ENCODE results near the gene TANC1.

DNA sequence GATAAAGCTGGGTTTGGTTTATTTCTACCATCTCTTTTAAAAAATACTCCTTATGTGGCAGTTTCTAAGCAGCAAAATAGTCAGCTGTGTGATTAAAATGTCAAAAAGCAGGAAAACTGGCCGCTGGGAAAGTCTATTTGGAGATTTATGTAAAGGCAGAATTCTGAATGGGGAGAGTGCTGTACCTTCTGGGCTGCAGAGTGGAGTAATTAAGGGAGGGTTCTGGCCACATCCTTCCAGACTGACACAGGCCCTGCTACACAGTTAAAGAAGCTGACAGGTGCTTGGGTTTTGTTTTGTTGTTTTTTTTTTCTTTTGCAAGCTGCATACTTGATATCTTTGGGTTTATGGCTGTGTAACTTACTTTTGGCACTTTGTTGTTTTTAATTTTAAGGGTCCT lies 160.8 kb downstream of the TANC1 start:
- TF ChIP-seq, protein P1, sequence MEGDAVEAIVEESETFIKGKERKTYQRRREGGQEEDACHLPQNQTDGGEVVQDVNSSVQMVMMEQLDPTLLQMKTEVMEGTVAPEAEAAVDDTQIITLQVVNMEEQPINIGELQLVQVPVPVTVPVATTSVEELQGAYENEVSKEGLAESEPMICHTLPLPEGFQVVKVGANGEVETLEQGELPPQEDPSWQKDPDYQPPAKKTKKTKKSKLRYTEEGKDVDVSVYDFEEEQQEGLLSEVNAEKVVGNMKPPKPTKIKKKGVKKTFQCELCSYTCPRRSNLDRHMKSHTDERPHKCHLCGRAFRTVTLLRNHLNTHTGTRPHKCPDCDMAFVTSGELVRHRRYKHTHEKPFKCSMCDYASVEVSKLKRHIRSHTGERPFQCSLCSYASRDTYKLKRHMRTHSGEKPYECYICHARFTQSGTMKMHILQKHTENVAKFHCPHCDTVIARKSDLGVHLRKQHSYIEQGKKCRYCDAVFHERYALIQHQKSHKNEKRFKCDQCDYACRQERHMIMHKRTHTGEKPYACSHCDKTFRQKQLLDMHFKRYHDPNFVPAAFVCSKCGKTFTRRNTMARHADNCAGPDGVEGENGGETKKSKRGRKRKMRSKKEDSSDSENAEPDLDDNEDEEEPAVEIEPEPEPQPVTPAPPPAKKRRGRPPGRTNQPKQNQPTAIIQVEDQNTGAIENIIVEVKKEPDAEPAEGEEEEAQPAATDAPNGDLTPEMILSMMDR (conservative IDR thresholded peaks at IDR 0.05; ENCODE audit: low read depth in 2 of 2) = no peak
- TF ChIP-seq POLR2AphosphoS5 (IDR thresholded peaks at IDR 0.05; ENCODE audit: low read depth) = no peak
- TF ChIP-seq, protein P2, sequence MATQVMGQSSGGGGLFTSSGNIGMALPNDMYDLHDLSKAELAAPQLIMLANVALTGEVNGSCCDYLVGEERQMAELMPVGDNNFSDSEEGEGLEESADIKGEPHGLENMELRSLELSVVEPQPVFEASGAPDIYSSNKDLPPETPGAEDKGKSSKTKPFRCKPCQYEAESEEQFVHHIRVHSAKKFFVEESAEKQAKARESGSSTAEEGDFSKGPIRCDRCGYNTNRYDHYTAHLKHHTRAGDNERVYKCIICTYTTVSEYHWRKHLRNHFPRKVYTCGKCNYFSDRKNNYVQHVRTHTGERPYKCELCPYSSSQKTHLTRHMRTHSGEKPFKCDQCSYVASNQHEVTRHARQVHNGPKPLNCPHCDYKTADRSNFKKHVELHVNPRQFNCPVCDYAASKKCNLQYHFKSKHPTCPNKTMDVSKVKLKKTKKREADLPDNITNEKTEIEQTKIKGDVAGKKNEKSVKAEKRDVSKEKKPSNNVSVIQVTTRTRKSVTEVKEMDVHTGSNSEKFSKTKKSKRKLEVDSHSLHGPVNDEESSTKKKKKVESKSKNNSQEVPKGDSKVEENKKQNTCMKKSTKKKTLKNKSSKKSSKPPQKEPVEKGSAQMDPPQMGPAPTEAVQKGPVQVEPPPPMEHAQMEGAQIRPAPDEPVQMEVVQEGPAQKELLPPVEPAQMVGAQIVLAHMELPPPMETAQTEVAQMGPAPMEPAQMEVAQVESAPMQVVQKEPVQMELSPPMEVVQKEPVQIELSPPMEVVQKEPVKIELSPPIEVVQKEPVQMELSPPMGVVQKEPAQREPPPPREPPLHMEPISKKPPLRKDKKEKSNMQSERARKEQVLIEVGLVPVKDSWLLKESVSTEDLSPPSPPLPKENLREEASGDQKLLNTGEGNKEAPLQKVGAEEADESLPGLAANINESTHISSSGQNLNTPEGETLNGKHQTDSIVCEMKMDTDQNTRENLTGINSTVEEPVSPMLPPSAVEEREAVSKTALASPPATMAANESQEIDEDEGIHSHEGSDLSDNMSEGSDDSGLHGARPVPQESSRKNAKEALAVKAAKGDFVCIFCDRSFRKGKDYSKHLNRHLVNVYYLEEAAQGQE (IDR thresholded peaks at IDR 0.05; ENCODE audit: unreplicated experiment) = no peak
- TF ChIP-seq EZH2phosphoT487 (IDR thresholded peaks at IDR 0.05; ENCODE audit: unreplicated experiment) = no peak
- no peak for TF ChIP-seq EZH2 (IDR thresholded peaks at IDR 0.05; ENCODE audit: low read depth, unreplicated experiment)
- TF ChIP-seq CREB1 (CRISPR knock-in tag; IDR thresholded peaks at IDR 0.05; ENCODE audit: low read depth) = no peak
- TF ChIP-seq, protein P3, sequence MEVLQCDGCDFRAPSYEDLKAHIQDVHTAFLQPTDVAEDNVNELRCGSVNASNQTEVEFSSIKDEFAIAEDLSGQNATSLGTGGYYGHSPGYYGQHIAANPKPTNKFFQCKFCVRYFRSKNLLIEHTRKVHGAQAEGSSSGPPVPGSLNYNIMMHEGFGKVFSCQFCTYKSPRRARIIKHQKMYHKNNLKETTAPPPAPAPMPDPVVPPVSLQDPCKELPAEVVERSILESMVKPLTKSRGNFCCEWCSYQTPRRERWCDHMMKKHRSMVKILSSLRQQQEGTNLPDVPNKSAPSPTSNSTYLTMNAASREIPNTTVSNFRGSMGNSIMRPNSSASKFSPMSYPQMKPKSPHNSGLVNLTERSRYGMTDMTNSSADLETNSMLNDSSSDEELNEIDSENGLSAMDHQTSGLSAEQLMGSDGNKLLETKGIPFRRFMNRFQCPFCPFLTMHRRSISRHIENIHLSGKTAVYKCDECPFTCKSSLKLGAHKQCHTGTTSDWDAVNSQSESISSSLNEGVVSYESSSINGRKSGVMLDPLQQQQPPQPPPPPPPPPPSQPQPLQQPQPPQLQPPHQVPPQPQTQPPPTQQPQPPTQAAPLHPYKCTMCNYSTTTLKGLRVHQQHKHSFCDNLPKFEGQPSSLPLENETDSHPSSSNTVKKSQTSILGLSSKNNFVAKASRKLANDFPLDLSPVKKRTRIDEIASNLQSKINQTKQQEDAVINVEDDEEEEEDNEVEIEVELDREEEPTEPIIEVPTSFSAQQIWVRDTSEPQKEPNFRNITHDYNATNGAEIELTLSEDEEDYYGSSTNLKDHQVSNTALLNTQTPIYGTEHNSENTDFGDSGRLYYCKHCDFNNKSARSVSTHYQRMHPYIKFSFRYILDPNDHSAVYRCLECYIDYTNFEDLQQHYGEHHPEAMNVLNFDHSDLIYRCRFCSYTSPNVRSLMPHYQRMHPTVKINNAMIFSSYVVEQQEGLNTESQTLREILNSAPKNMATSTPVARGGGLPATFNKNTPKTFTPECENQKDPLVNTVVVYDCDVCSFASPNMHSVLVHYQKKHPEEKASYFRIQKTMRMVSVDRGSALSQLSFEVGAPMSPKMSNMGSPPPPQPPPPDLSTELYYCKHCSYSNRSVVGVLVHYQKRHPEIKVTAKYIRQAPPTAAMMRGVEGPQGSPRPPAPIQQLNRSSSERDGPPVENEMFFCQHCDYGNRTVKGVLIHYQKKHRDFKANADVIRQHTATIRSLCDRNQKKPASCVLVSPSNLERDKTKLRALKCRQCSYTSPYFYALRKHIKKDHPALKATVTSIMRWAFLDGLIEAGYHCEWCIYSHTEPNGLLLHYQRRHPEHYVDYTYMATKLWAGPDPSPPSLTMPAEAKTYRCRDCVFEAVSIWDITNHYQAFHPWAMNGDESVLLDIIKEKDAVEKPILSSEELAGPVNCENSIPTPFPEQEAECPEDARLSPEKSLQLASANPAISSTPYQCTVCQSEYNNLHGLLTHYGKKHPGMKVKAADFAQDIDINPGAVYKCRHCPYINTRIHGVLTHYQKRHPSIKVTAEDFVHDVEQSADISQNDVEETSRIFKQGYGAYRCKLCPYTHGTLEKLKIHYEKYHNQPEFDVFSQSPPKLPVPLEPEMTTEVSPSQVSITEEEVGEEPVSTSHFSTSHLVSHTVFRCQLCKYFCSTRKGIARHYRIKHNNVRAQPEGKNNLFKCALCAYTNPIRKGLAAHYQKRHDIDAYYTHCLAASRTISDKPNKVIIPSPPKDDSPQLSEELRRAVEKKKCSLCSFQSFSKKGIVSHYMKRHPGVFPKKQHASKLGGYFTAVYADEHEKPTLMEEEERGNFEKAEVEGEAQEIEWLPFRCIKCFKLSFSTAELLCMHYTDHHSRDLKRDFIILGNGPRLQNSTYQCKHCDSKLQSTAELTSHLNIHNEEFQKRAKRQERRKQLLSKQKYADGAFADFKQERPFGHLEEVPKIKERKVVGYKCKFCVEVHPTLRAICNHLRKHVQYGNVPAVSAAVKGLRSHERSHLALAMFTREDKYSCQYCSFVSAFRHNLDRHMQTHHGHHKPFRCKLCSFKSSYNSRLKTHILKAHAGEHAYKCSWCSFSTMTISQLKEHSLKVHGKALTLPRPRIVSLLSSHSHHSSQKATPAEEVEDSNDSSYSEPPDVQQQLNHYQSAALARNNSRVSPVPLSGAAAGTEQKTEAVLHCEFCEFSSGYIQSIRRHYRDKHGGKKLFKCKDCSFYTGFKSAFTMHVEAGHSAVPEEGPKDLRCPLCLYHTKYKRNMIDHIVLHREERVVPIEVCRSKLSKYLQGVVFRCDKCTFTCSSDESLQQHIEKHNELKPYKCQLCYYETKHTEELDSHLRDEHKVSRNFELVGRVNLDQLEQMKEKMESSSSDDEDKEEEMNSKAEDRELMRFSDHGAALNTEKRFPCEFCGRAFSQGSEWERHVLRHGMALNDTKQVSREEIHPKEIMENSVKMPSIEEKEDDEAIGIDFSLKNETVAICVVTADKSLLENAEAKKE (CRISPR knock-in tag; IDR thresholded peaks at IDR 0.05) = no peak
